C4-2B (cell line): ENCODE data around the gene PLD4.
"Not testable (repeated sequence)": the region's sequence is repeated elsewhere in the genome, so short reads cannot be mapped to it uniquely, and the experiment has no call there.

Experiments used
- CTCF ChIP-seq: fragments of 450-650 bp; conservative IDR thresholded peaks from 2 replicates; pipeline ENCODE4 v1.5.1; 2017; ENCODE audit warnings: mild to moderate bottlenecking
- ZFX ChIP-seq: fragments of 450-650 bp; IDR thresholded peaks from 2 replicates; pipeline ENCODE4 v1.6.1; 2017

GRCh38 chr14:104905579-104905933, 19.1 kb upstream of the PLD4 start:
- TF ChIP-seq CTCF, ZFX: not testable (repeated sequence)
